HT-29 (cell line): ENCODE results near the gene ANO8. TPM values are rescaled to one million over a fixed set of nuclear protein-coding genes. Genes with fewer than 3 reads are reported as not detected.

Experiments
- DNase-seq: peaks from one replicate; pipeline ENCODE4 v3.0.0-alpha.2; 2015; ENCODE audit warnings: low spot score
- total RNA-seq: library from RNA; depleted of rRNA; stranded (reverse); fragments of >200 nt; shearing (Covaris generic); gene quantifications from 2 replicates; pipeline ENCODE4 v1.2.3, GENCODE V29; 2014

Gene ANO8
- total RNA-seq, 1 experiment from 2014 or later: 2.4 TPM

- DNase-seq: no peak
Measured at GRCh38 chr19:17347877-17348276, 13.2 kb upstream of the ANO8 start.

DNA sequence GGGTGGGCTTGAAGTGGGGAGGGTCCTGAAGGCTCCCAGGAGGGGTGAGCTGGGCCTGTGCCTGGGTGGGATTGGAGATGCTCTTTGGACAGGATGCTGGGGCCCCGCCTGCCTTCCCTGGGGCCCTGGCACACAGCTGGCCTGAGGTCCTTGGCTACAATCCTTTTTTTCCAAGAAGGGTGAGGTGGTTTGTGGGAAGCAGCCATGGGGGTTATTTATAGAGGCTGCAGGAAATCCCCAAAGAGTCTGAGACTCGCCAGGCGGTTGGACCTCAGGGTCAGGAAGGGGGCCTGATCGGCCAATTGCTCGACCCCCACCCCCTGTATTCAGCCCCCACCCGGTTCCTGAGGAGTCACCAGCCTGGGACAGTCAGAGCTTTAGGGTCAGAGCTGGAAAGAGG lies 12.7 kb upstream of the ANO8 start:
- DNase-seq: no peak

DNA sequence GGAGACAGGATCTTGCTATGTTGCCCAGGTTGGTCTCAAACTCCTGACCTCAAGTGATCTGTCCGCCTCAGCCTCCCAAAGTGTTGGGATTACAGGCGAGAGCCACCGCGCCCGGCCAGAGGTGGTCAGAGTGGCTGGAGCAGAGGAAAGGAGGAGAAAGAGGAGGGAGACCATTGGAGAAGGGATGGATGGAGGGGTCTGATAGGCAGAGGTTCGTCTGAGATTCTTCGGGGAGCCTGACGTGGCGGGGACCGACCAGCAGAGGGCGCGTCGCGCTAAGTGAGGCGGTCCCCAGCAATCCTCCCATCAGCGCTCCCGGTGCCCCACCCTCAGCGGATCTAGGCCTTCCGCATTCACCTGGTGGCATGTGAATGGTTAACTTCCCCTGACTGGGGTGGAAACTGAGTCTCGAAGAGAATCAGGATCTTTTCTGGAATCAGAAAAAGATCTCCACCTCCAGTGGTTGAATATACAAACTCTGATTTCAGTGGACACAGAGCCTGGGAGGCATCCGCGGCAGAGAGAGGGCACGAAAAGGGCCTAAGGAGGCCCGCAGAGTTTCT lies 11.5 kb upstream of the ANO8 start:
- peak; percentile 79 for DNase-seq

DNA sequence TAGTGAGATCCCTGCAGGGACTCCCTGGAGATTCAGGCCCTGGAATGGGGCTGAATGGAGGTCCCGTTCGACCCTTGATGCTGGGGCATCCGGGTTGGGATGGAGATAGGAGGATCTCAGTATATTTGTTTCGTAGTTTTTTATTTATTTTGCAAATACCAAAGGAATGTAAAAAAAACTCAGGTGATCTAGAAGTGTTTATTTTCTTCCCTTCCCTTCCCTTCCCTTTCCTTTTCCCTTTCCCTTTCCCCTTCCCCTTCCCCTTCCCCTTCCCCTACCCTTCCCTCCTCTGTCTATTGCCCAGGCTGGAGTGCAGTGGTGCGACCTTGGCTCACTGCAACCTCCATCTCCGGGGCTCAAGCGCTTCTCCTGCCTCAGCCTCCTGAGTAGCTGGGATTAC lies 7.2 kb upstream of the ANO8 start:
- DNase-seq: no peak

- DNase-seq: no peak
Measured at GRCh38 chr19:17341386-17341785, 6.7 kb upstream of the ANO8 start.

- DNase-seq: no peak
Measured at GRCh38 chr19:17340871-17341357, 6.3 kb upstream of the ANO8 start.

GRCh38 chr19:17340302-17340870 lies 5.7 kb upstream of the ANO8 start:
- DNase-seq: peak; percentile 40

DNA sequence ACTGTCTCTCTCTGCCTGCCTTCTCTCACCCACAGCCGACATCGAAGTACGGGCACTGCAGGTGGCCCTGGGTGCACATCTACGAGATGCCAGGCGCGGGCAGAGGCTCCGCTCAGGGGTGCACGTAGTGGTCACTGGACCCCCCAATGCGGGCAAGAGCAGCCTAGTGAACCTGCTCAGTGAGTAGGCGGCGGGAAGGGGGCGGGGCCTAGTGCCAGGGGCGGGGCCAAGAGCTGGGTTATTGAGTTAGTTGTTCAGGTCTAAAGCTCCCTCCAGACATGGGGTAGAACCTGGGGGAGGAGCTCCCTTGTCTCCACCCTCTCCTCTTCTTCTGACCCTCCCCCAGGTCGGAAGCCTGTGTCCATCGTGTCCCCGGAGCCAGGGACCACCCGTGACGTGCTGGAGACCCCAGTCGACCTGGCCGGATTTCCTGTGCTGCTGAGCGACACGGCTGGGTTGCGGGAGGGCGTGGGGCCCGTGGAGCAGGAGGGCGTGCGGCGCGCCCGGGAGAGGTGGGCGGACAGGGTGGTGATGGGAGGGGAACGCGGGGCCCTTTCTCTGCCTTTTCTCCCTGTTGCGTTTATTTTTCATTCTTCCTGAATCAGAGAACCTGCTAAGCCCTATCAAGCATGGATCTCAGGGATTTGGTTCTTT lies 4.6 kb upstream of the ANO8 start:
- DNase-seq: peak; percentile 13

GRCh38 chr19:17338433-17339078 lies 3.9 kb upstream of the ANO8 start:
- no peak for DNase-seq

DNA sequence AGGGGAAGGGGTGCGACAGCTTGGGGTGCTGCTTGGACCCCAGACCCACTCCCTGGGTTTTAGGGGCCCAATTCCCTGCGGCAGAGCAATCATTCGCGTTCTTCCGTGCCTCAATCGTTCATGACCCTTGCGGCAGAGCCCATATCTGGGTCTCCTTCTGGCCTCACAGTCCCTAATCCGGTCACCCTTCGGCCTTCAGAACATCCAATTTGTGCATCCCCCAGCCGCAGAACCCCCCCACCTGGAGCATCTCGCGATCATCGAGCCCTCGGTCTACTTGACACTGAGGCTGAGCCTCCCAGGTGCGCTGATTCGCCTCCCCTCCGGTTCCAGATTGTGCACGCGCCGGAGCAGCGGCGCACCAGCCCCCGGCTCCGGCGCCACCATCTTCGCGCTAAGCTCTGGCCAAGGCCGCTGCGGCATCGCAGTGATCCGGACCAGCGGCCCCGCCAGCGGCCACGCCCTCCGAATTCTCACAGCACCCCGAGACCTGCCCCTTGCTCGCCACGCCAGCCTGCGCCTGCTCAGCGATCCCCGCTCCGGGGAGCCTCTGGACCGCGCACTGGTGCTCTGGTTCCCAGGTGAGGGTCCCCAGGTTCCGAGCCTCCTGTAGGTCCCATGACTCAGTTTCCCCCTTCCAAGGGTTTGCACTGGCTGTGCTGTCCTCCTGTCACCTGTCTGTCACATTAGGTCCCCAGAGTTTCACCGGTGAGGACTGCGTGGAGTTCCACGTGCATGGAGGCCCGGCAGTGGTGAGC lies 3.2 kb upstream of the ANO8 start:
- DNase-seq: peak; percentile 21

DNA sequence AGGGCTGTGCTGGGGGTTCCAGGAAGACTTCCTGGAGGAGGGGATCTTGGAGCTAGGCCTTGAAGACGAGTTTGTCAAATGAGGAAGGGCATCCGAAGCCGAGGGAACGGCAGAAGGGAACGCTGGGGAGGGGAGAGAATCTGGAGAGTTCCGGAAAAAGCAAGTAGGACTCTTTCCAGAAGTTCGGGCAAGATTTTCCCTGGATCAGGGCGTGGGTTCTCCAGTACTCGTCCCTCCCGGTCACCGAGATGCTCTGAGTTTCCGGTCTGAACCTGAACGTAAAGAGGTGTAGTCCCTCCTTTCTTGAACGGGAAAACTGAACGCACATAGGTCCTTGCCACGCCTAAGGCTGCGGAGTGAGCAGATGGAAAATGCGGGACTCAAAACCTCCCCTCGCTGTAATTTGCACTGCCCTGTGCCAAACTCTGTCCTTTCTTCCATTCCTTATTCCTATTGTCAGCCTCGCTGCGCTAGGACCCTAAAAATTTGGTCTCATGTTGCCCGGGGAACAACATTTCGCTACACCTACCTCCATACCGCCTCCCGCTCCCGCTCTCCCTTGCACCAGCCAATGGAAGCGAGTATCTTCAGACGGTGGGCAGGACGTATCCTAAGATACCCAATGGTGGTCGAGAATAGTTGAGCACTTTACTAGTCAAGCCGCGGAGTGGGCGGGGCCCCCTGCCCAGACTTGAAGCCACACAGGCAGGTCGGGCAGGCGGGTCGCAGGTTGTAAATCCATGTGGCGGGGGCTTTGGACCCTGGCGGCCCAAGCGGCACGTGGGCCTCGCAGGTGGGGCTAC lies 2.4 kb upstream of the ANO8 start, which contains the start of gene GTPBP3:
Gene GTPBP3 (plus strand): TSS at position 682 of the 803 bp plus-strand sequence. CDS start 59 bp downstream, at position 741.
- DNase-seq: peak; percentile 93

DNA sequence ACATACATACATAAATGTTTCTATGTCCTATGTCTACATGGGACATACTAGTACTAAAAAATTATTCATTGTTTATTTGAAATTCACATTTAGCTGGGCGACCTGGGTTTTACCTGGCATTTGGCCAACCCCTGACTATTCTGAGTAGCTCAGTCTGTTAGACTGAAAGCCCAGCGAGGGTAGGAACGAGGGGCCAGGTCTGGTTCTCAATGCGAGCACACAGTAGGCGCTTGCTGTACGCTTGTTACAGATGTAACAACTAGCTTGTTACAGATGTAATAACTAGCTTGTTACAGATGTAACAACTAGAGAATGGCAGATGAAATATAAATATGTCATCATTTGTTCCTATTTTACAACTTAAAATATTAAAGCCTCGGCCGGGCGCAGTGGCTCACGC lies 920 bp upstream of the ANO8 start:
- no peak for DNase-seq

- peak; percentile 71 for DNase-seq
Measured at GRCh38 chr19:17333611-17334413, 843 bp downstream of the ANO8 start.

- peak; percentile 34 for DNase-seq
Measured at GRCh38 chr19:17332677-17333581, 1.7 kb downstream of the ANO8 start.

DNA sequence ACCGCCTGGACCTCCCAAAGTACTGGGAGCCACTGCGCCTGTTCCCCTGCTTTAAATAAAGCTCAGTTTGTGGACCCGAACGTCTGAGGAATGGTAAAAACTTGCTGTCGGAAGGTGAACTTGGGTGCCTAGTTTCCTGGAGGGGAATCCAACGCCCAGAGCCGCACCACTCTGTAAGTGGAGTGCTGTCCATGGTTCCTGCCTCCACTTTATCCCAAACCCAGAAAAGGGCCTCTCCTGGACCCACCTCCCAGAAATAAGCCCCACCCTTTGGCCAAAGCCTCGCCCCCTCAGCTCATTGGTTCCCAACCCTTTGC lies 2.3 kb downstream of the ANO8 start:
- DNase-seq: no peak

- peak; percentile 20 for DNase-seq
Measured at GRCh38 chr19:17331045-17331558, 3.6 kb downstream of the ANO8 start.

- no peak for DNase-seq
Measured at GRCh38 chr19:17330262-17331044, 4.2 kb downstream of the ANO8 start.
